Smooth muscle cell (in vitro differentiated cells): Measurements from ENCODE around the gene ADCY6. TPM values are rescaled to one million over a fixed set of nuclear protein-coding genes. Genes with fewer than 3 reads are reported as not detected.
A peak's percentile ranks its signal among the peaks of the same experiment; 100 is the strongest.

Experiments used
- DNase-seq: peaks from one replicate; lab custom pipeline; 2025; ENCODE audit not compliant: unreplicated experiment; lab: John Stamatoyannopoulos, UW
- H2AFZ ChIP-seq: fragments of 200-600 bp; sonication (generic); 2 replicates; pipeline ENCODE4 v1.6.0; 2016; ENCODE audit warnings: antibody characterized with exemption, low read depth, mild to moderate bottlenecking
- H3F3A ChIP-seq: fragments of 200-600 bp; sonication (generic); 2 replicates; pipeline ENCODE4 v1.6.0; 2017; ENCODE audit warnings: antibody characterized with exemption, low read depth
- H3K27ac ChIP-seq: fragments of 200-600 bp; sonication (generic); 2 replicates; pipeline ENCODE4 v1.5.1; 2016; ENCODE audit warnings: low read depth, mild to moderate bottlenecking
- H3K27me3 ChIP-seq: fragments of 200-600 bp; sonication (generic); 2 replicates; pipeline ENCODE4 v1.6.1; 2016; ENCODE audit warnings: low read depth, mild to moderate bottlenecking
- H3K36me3 ChIP-seq: fragments of 200-600 bp; sonication (generic); 2 replicates; pipeline ENCODE4 v1.5.1; 2016; ENCODE audit warnings: low read depth
- H3K4me1 ChIP-seq: fragments of 200-600 bp; sonication (generic); 2 replicates; pipeline ENCODE4 v1.5.1; 2016; ENCODE audit warnings: low read depth
- H3K4me2 ChIP-seq: fragments of 200-600 bp; sonication (generic); 2 replicates; pipeline ENCODE4 v1.6.0; 2016; ENCODE audit warnings: mild to moderate bottlenecking
- H3K4me3 ChIP-seq: fragments of 200-600 bp; sonication (generic); 2 replicates; pipeline ENCODE4 v1.5.1; 2016; ENCODE audit warnings: mild to moderate bottlenecking
- H3K79me2 ChIP-seq: fragments of 200-600 bp; sonication (generic); 2 replicates; pipeline ENCODE4 v1.6.0; 2016; ENCODE audit warnings: low read depth, mild to moderate bottlenecking
- H3K9ac ChIP-seq: fragments of 200-600 bp; sonication (generic); 2 replicates; pipeline ENCODE4 v1.6.0; 2016; ENCODE audit warnings: low read depth
- H3K9me3 ChIP-seq: fragments of 200-600 bp; sonication (generic); replicated peaks from 2 replicates; pipeline ENCODE4 v1.5.1; 2016; ENCODE audit warnings: low read depth
- H4K20me1 ChIP-seq: fragments of 200-600 bp; sonication (generic); 2 replicates; pipeline ENCODE4 v1.6.0; 2016; ENCODE audit warnings: low read depth
- CTCF ChIP-seq: fragments of 200-600 bp; sonication (generic); IDR thresholded peaks from 2 replicates; pipeline ENCODE4 v1.5.1; 2017; ENCODE audit warnings: borderline replicate concordance, mild to moderate bottlenecking, antibody characterized with exemption; ENCODE audit not compliant: insufficient read depth, poor library complexity, severe bottlenecking
- WGBS: methylation state at CpG from one replicate; pipeline ENCODE4 v1.1.7; 2016; ENCODE audit warnings: low lambda C conversion rate; 5-methylcytosine and 5-hydroxymethylcytosine counted together
- polyA plus RNA-seq: library from polyadenylated mRNA; unstranded; fragments of >200 nt; fragmentation: Nextera tagmentation; extraction: Ambion mirVana; gene quantifications from 2 replicates; pipeline ENCODE4 v1.2.1, GENCODE V29; 2016
- total RNA-seq: library from RNA; depleted of rRNA; stranded (reverse); fragments of >200 nt; gene quantifications from 2 replicates; pipeline ENCODE4 v1.2.3, GENCODE V29; 2014

The ADCY6 gene
- total and polyA plus RNA-seq, 2 experiments from 2014 or later = 21.5 to 23.4 TPM

DNA sequence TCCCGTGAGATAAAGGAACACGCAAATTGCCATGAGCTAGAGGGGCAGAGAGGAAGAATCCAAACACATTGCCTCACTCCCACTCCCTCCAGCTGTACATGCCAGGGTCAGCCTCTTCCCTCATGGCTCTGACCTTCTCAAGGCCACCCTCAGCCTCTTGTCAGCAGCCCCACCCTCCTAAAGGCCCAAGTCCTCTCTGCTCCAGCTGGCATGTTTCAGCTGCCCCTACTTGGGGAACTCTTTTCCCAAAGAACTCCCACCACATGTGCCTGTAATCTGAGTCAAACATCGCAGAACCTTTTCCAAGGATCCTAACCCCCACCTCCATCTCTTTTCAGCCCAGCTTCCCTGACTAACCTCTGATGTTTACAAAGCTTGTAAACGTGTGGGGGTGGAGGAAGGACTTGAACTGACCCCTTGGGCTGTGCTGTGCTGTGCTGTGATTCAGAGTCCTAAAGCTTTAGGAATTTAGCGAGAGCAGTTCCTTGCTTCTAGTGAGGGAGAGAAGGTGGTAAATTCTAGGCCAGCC, 22.1 kb upstream of the ADCY6 start:
- WGBS = 15% methylated on average over 4 of the region's 5 CpGs
- DNase-seq = no peak
- H3K27me3 ChIP-seq = no peaks in the 10 kb centered on the region
- no peak overlapping the region for H2AFZ ChIP-seq
- H3F3A ChIP-seq = peaks cover 10% of the 10 kb centered on the region
- H3K4me2 ChIP-seq = peak overlapping the region; percentile 47
- H3K4me1 ChIP-seq = peaks cover 15% of the 10 kb centered on the region
- no peaks in the 10 kb centered on the region for H3K79me2 ChIP-seq
- no peaks in the 10 kb centered on the region for H4K20me1 ChIP-seq
- TF ChIP-seq CTCF = no peak
- no peaks in the 10 kb centered on the region for H3K36me3 ChIP-seq
- H3K27ac ChIP-seq = peak overlapping the region; percentile 50
- H3K9me3 ChIP-seq = no peaks in the 10 kb centered on the region
- no peak overlapping the region for H3K4me3 ChIP-seq
- H3K9ac ChIP-seq = no peak overlapping the region

DNA sequence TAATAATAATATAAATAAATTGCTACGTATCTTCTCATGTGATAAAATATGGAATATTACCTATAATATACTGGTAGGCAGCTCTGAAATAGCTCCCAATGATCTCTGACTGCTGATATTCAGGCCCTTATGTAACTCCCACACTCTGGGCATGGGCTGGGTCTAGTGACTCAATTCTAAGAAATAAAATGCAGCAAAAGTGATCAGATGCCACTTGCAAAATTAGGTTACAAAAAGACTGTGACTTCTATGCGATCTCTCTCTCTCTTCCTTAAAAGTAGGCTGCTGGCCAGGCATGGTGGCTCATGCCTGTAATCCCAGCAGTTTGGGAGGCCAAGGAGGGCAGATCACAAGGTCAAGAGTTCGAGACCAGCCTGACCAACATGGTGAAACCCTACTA, 19.1 kb upstream of the ADCY6 start:
- no peak overlapping the region for H3K9ac ChIP-seq
- no peak for TF ChIP-seq CTCF
- DNase-seq = no peak
- 95% methylated on average over 3 of the region's 3 CpGs for WGBS
- peaks cover under 1% of the 10 kb centered on the region for H3K4me1 ChIP-seq
- peaks cover 10% of the 10 kb centered on the region for H3F3A ChIP-seq
- no peaks in the 10 kb centered on the region for H3K36me3 ChIP-seq
- H2AFZ ChIP-seq = no peak overlapping the region
- no peaks in the 10 kb centered on the region for H3K9me3 ChIP-seq
- no peaks in the 10 kb centered on the region for H3K27me3 ChIP-seq
- no peaks in the 10 kb centered on the region for H3K79me2 ChIP-seq
- no peaks in the 10 kb centered on the region for H4K20me1 ChIP-seq
- H3K4me3 ChIP-seq = no peak overlapping the region
- H3K4me2 ChIP-seq = no peak overlapping the region
- H3K27ac ChIP-seq = no peak overlapping the region

GRCh38 chr12:48803675-48804074, 14.8 kb upstream of the ADCY6 start:
- Histone ChIP-seq H4K20me1 (no peaks in the 10 kb centered on the region), H3K27ac (no peak overlapping the region), H3K36me3 (no peaks in the 10 kb centered on the region), H3K27me3 (no peaks in the 10 kb centered on the region), H3K4me1 (no peaks in the 10 kb centered on the region), H3K4me3 (no peak overlapping the region), H2AFZ (no peak overlapping the region), H3K9me3 (no peaks in the 10 kb centered on the region), H3K9ac (no peak overlapping the region), H3K79me2 (no peaks in the 10 kb centered on the region), H3F3A (no peaks in the 10 kb centered on the region), H3K4me2 (no peak overlapping the region)
- no peak for DNase-seq
- 57% methylated on average over 1 of the region's 1 CpG for WGBS
- no peak for TF ChIP-seq CTCF

GRCh38 chr12:48800971-48801370, 12.1 kb upstream of the ADCY6 start:
- no peak for DNase-seq
- Histone ChIP-seq H3K4me2 (no peak overlapping the region), H3K9me3 (no peaks in the 10 kb centered on the region), H3F3A (no peaks in the 10 kb centered on the region), H3K4me3 (no peak overlapping the region), H3K27me3 (no peaks in the 10 kb centered on the region), H3K4me1 (no peaks in the 10 kb centered on the region), H4K20me1 (no peaks in the 10 kb centered on the region), H2AFZ (no peak overlapping the region), H3K36me3 (no peaks in the 10 kb centered on the region), H3K79me2 (no peaks in the 10 kb centered on the region), H3K9ac (no peak overlapping the region), H3K27ac (no peak overlapping the region)
- 88% methylated on average over 14 of the region's 14 CpGs for WGBS
- no peak for TF ChIP-seq CTCF
